AG10803 (cell line): Measurements from ENCODE around the gene C6orf52.
"Not testable (repeated sequence)": the region's sequence is repeated elsewhere in the genome, so short reads cannot be mapped to it uniquely, and the experiment has no call there.

ENCODE experiments used
- DNase-seq: peaks from one replicate; pipeline ENCODE4 v3.0.0; 2010; ENCODE audit warnings: low read depth
- H3K4me3 ChIP-seq: 2 replicates; pipeline ENCODE4 v1.5.1; 2011; ENCODE audit warnings: mild to moderate bottlenecking, low read length, control low read depth
- CTCF ChIP-seq: conservative IDR thresholded peaks from 2 replicates; pipeline ENCODE4 v1.5.1; 2011; ENCODE audit warnings: mild to moderate bottlenecking, low read length, control low read depth, inconsistent platforms

The C6orf52 gene

GRCh38 chr6:10721850-10722569, 27.6 kb upstream of the C6orf52 start:
- no peak for TF ChIP-seq CTCF
- no peak for DNase-seq
- peak overlapping the region; percentile 83 for H3K4me3 ChIP-seq

GRCh38 chr6:10720960-10721849, 26.8 kb upstream of the C6orf52 start:
- DNase-seq = not testable (repeated sequence)
- H3K4me3 ChIP-seq = peak overlapping the region; percentile 70

- TF ChIP-seq CTCF = no peak
- DNase-seq = peak; percentile 18
- H3K4me3 ChIP-seq = peak overlapping the region; percentile 70
Measured at GRCh38 chr6:10720265-10720959, 26.0 kb upstream of the C6orf52 start.

- no peak for TF ChIP-seq CTCF
- peak overlapping the region; percentile 70 for H3K4me3 ChIP-seq
- no peak for DNase-seq
Measured at GRCh38 chr6:10719964-10720264, 25.5 kb upstream of the C6orf52 start.

- TF ChIP-seq CTCF = no peak
- DNase-seq = peak; percentile 3
- H3K4me3 ChIP-seq = peak overlapping the region; percentile 70
Measured at GRCh38 chr6:10719296-10719963, 25.0 kb upstream of the C6orf52 start.

- TF ChIP-seq CTCF = no peak
- H3K4me3 ChIP-seq = no peak overlapping the region
- no peak for DNase-seq
Measured at GRCh38 chr6:10713962-10714361, 19.5 kb upstream of the C6orf52 start.

GRCh38 chr6:10696655-10697054, 2.2 kb upstream of the C6orf52 start:
- DNase-seq = no peak
- TF ChIP-seq CTCF = no peak
- H3K4me3 ChIP-seq = no peak overlapping the region
